Cerebellar cortex (tissue), 1 donor: ENCODE results near the gene NRIP2.
A peak's percentile ranks its signal among the peaks of the same experiment; 100 is the strongest.

Experiments used
- DNase-seq: peaks from one replicate; pipeline ENCODE4 v3.0.0-alpha.2; 2015; ENCODE audit warnings: low spot score

The NRIP2 gene

GRCh38 chr12:2806700-2807099 lies 28.1 kb downstream of the NRIP2 start:
- no peak for DNase-seq

- no peak for DNase-seq
Measured at GRCh38 chr12:2805143-2805520, 29.7 kb downstream of the NRIP2 start.

GRCh38 chr12:2804393-2805142 lies 30.3 kb downstream of the NRIP2 start:
- peak; percentile 80 for DNase-seq

- no peak for DNase-seq
Measured at GRCh38 chr12:2803635-2804392, 31.0 kb downstream of the NRIP2 start.

GRCh38 chr12:2801044-2801783 lies 33.6 kb downstream of the NRIP2 start:
- peak; percentile 89 for DNase-seq

GRCh38 chr12:2800046-2800570 lies 34.7 kb downstream of the NRIP2 start:
- DNase-seq, result no peak

- no peak for DNase-seq
Measured at GRCh38 chr12:2797721-2798418, 37.0 kb downstream of the NRIP2 start.

GRCh38 chr12:2796187-2796666 lies 38.6 kb downstream of the NRIP2 start:
- DNase-seq, result peak; percentile 59

GRCh38 chr12:2795291-2796186 lies 39.3 kb downstream of the NRIP2 start:
- peak; percentile 74 for DNase-seq

GRCh38 chr12:2794736-2795289 lies 40.0 kb downstream of the NRIP2 start, which contains the start of gene FKBP4:
Gene FKBP4 (plus strand): TSS chr12:2794970. CDS start chr12:2795140, 170 bp downstream.
- peak; percentile 92 for DNase-seq

- no peak for DNase-seq
Measured at GRCh38 chr12:2794191-2794735, 40.6 kb downstream of the NRIP2 start.

- no peak for DNase-seq
Measured at GRCh38 chr12:2793561-2793960, 41.3 kb downstream of the NRIP2 start.

- DNase-seq, result no peak
Measured at GRCh38 chr12:2792671-2793500, 41.9 kb downstream of the NRIP2 start.

GRCh38 chr12:2791089-2791488 lies 43.7 kb downstream of the NRIP2 start:
- no peak for DNase-seq

GRCh38 chr12:2785017-2785416 lies 49.8 kb downstream of the NRIP2 start:
- no peak for DNase-seq

- peak; percentile 86 for DNase-seq
Measured at GRCh38 chr12:2783936-2784600, 50.8 kb downstream of the NRIP2 start.

GRCh38 chr12:2779281-2779680 lies 55.6 kb downstream of the NRIP2 start:
- no peak for DNase-seq

- DNase-seq, result no peak
Measured at GRCh38 chr12:2776129-2776806, 58.6 kb downstream of the NRIP2 start.
